Liver (tissue), 9 donors: Measurements from ENCODE around the gene ZNF655. TPM values are rescaled to one million over a fixed set of nuclear protein-coding genes. Genes with fewer than 3 reads are reported as not detected.
A peak's percentile ranks its signal among the peaks of the same experiment; 100 is the strongest.
"Not testable (repeated sequence)": the region's sequence is repeated elsewhere in the genome, so short reads cannot be mapped to it uniquely, and the experiment has no call there.

Experiments used
- DNase-seq: peaks from one replicate; pipeline ENCODE4 v3.0.0-alpha.2; 2017; ENCODE audit warnings: low spot score
- H3K27ac ChIP-seq, 2 donors: one replicate each; pipeline ENCODE4 v1.7.0; 2013; ENCODE audit warnings: inconsistent platforms in 2 of 2, low read length in 2 of 2, control low read depth in 1 of 2, low read depth in 1 of 2, mild to moderate bottlenecking in 1 of 2
- H3K27me3 ChIP-seq, 4 donors: one replicate each; pipeline versions ENCODE4 v1.6.1 to v1.7.0; 2013; ENCODE audit warnings: low read length in 3 of 4, inconsistent platforms in 1 of 4, mild to moderate bottlenecking in 1 of 4, moderate library complexity in 1 of 4; ENCODE audit not compliant: control insufficient read depth in 4 of 4, insufficient read depth in 4 of 4
- H3K36me3 ChIP-seq, 4 donors: one replicate each; pipeline versions ENCODE4 v1.6.1 to v1.7.0; 2013; ENCODE audit warnings: low read length in 3 of 4, mild to moderate bottlenecking in 3 of 4, low read depth in 1 of 4, moderate library complexity in 1 of 4; ENCODE audit not compliant: control insufficient read depth in 4 of 4, insufficient read depth in 3 of 4
- H3K4me1 ChIP-seq, 4 donors: one replicate each; pipeline versions ENCODE4 v1.6.1 to v1.7.0; 2013; ENCODE audit warnings: low read length in 3 of 4, mild to moderate bottlenecking in 3 of 4, moderate library complexity in 1 of 4; ENCODE audit not compliant: control insufficient read depth in 4 of 4, insufficient read depth in 4 of 4
- H3K4me3 ChIP-seq, 3 donors: one replicate each; pipeline versions ENCODE4 v1.6.1 to v1.7.0; 2013; ENCODE audit warnings: low read length in 3 of 3, control low read depth in 1 of 3, low read depth in 1 of 3, mild to moderate bottlenecking in 1 of 3
- H3K9ac ChIP-seq, 2 donors: one replicate each; pipeline ENCODE4 v1.7.0; 2013; ENCODE audit warnings: low read length in 2 of 2, mild to moderate bottlenecking in 2 of 2, moderate library complexity in 2 of 2, control low read depth in 1 of 2, low read depth in 1 of 2
- H3K9me3 ChIP-seq, 4 donors: one replicate each; pipeline versions ENCODE4 v1.6.1 to v1.7.0; 2013; ENCODE audit warnings: low read length in 3 of 4; ENCODE audit not compliant: control insufficient read depth in 4 of 4
- ATF3 ChIP-seq: IDR thresholded peaks from 2 replicates; pipeline ENCODE4 v1.6.1; 2016; ENCODE audit warnings: antibody characterized with exemption
- EGR1 ChIP-seq, 2 donors: IDR thresholded peaks; 2 replicates each; pipeline ENCODE4 v1.6.1; 2016 to 2018; ENCODE audit warnings: antibody characterized with exemption in 2 of 2, low read depth in 2 of 2
- FOXA1 ChIP-seq: IDR thresholded peaks from 2 replicates; pipeline ENCODE4 v1.6.1; 2016; ENCODE audit warnings: antibody characterized with exemption
- GABPA ChIP-seq, 2 donors: IDR thresholded peaks in 1 of 2; conservative IDR thresholded peaks in 1 of 2; 2 replicates each; pipeline ENCODE4 v1.6.1; 2016; ENCODE audit warnings: antibody characterized with exemption in 2 of 2, mild to moderate bottlenecking in 1 of 2, moderate library complexity in 1 of 2
- HNF4A ChIP-seq, 2 donors: conservative IDR thresholded peaks; 2 replicates each; pipeline ENCODE4 v1.6.1; 2016; ENCODE audit warnings: antibody characterized with exemption in 2 of 2, mild to moderate bottlenecking in 2 of 2
- MAX ChIP-seq: IDR thresholded peaks from 2 replicates; pipeline ENCODE4 v1.6.1; 2016; ENCODE audit warnings: antibody characterized with exemption
- NR2F2 ChIP-seq: IDR thresholded peaks from 2 replicates; pipeline ENCODE4 v1.6.1; 2016; ENCODE audit warnings: antibody characterized with exemption
- RAD21 ChIP-seq, 2 donors: IDR thresholded peaks; 2 replicates each; pipeline ENCODE4 v1.6.1; 2016; ENCODE audit warnings: antibody characterized with exemption in 2 of 2, mild to moderate bottlenecking in 2 of 2
- REST ChIP-seq: IDR thresholded peaks from 2 replicates; pipeline ENCODE4 v1.6.1; 2016; ENCODE audit warnings: antibody characterized with exemption, mild to moderate bottlenecking
- SP1 ChIP-seq: IDR thresholded peaks from 2 replicates; pipeline ENCODE4 v1.6.1; 2018; ENCODE audit warnings: antibody characterized with exemption, mild to moderate bottlenecking
- TAF1 ChIP-seq: conservative IDR thresholded peaks from 2 replicates; pipeline ENCODE4 v1.6.1; 2016; ENCODE audit warnings: antibody characterized with exemption, mild to moderate bottlenecking
- YY1 ChIP-seq: IDR thresholded peaks from 2 replicates; pipeline ENCODE4 v1.6.1; 2016; ENCODE audit warnings: antibody characterized with exemption, mild to moderate bottlenecking
- ZBTB33 ChIP-seq: IDR thresholded peaks from 2 replicates; pipeline ENCODE4 v1.6.1; 2016; ENCODE audit warnings: antibody characterized with exemption
- WGBS: extraction: QIAGEN DNeasy Blood & Tissue Kit; methylation state at CpG from one replicate; pipeline ENCODE4 v1.1.7; 2013; 5-methylcytosine and 5-hydroxymethylcytosine counted together
- polyA plus RNA-seq, 2 donors: library from polyadenylated mRNA; stranded (reverse) in 1 of 2; unstranded in 1 of 2; fragments of 200-250 nt in 1 of 2; fragments of >200 nt in 1 of 2; fragmentation: Nextera tagmentation in 1 of 2; extraction: Ambion mirVana in 1 of 2; gene quantifications; one replicate each; pipeline versions ENCODE4 v1.2.1 to v1.2.3, GENCODE V29; 2013 to 2015
- total RNA-seq, 2 donors: library from RNA; depleted of rRNA; stranded (reverse); fragments of >200 nt; gene quantifications; one replicate each; pipeline ENCODE4 v1.2.3, GENCODE V29; 2014
- donor health status: healthy.
- donor health status: healthy.
- donor health status: healthy.
- donor health status: healthy.
- donor health status: healthy.

ZNF655 gene
- total and polyA plus RNA-seq, 4 donors, result 15.9 to 59.7 (median 32.4) TPM

GRCh38 chr7:99543081-99543671 is 15.3 kb upstream of the ZNF655 start:
- TF ChIP-seq HNF4A (conservative IDR thresholded peaks at IDR 0.05) (no peak), EGR1 (IDR thresholded peaks at IDR 0.05; ENCODE audit: low read depth in 2 of 2) (no peak), RAD21 (IDR thresholded peaks at IDR 0.05) (no peak), MAX (no peak), YY1 (no peak), ATF3 (no peak), FOXA1 (no peak), REST (no peak), GABPA (IDR thresholded peaks at IDR 0.05 in 1 of 2, conservative IDR thresholded peaks at IDR 0.05 in 1 of 2) (no peak), SP1 (no peak), NR2F2 (no peak), TAF1 (no peak), ZBTB33 (no peak)
- Histone ChIP-seq H3K27ac (no peak overlapping the region), H3K4me3 (peak overlapping the region in 1 of 3 donors; percentile 16), H3K27me3 (no peaks in the 10 kb centered on the region), H3K36me3 (peaks cover 3 to 14% (median 11%) of the 10 kb centered on the region in 4 donors), H3K9me3 (peaks cover 18 to 26% (median 25%) of the 10 kb centered on the region in 4 donors), H3K4me1 (no peaks in the 10 kb centered on the region), H3K9ac (no peak overlapping the region)
- 96% methylated on average over 34 of the region's 34 CpGs for WGBS
- no peak for DNase-seq

- peaks cover 3 to 17% (median 14%) of the 10 kb centered on the region in 4 donors for H3K36me3 ChIP-seq
- no peak overlapping the region for H3K27ac ChIP-seq
- WGBS, result 97% methylated on average over 6 of the region's 6 CpGs
- H3K9ac ChIP-seq, result no peak overlapping the region
- TF ChIP-seq MAX, result no peak
- TF ChIP-seq NR2F2, result no peak
- TF ChIP-seq ATF3, result no peak
- no peak for TF ChIP-seq GABPA (IDR thresholded peaks at IDR 0.05 in 1 of 2, conservative IDR thresholded peaks at IDR 0.05 in 1 of 2)
- H3K4me1 ChIP-seq, result no peaks in the 10 kb centered on the region
- no peak for DNase-seq
- H3K27me3 ChIP-seq, result no peaks in the 10 kb centered on the region
- H3K9me3 ChIP-seq, result peaks cover 19 to 27% (median 25%) of the 10 kb centered on the region in 4 donors
- H3K4me3 ChIP-seq, result peak overlapping the region in 1 of 3 donors; percentile 16
Observed at GRCh38 chr7:99543916-99544315, 14.5 kb upstream of the ZNF655 start.

DNA sequence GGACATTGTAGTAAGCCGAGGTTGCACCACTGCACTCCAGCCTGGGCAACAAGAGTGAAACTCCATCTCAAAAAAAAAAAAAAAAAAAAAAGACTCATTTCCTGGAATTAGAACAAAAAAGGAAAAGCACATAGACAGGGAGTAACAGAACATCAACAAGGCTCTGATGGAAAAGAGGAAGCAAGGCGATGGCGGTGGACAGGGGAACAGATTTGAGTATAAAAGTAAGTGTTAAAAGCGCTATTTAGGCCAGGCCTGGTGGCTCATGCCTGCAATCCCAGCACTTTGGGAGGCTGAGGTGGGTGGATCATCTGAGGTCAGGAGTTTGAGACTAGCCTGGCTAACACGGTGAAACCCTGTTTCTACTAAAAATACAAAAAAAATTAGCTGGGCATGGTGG is 13.1 kb upstream of the ZNF655 start:
- Histone ChIP-seq H3K9me3 (peaks cover 12 to 25% (median 19%) of the 10 kb centered on the region in 4 donors), H3K36me3 (peaks cover 3 to 17% (median 14%) of the 10 kb centered on the region in 4 donors)
- H3K4me3 ChIP-seq, H3K27ac ChIP-seq, H3K9ac ChIP-seq, DNase-seq, H3K4me1 ChIP-seq, H3K27me3 ChIP-seq: not testable (repeated sequence)
- 95% methylated on average over 5 of the region's 5 CpGs for WGBS

DNA sequence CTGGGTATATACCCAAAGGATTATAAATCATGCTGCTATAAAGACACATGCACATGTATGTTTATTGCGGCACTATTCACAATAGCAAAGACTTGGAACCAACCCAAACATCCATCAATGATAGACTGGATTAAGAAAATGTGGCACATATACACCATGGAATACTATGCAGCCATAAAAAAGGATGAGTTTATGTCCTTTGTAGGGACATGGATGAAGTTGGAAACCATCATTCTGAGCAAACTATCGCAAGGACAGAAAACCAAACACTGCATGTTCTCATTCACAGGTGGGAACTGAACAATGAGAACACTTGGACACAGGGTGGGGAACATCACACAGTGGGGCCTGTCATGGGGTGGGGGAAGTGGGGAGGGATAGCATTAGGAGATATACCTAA is 8.9 kb upstream of the ZNF655 start:
- H3K27me3 ChIP-seq, H3K9me3 ChIP-seq, H3K4me3 ChIP-seq, H3K9ac ChIP-seq, DNase-seq, H3K27ac ChIP-seq: not testable (repeated sequence)
- peaks cover 0 to 16% (median 12%) of the 10 kb centered on the region in 4 donors for H3K4me1 ChIP-seq
- 100% methylated on average over 1 of the region's 2 CpGs for WGBS
- peaks cover 0 to 17% (median 14%) of the 10 kb centered on the region in 4 donors for H3K36me3 ChIP-seq
